Caco-2 (cell line): ENCODE data around the gene COL26A1. TPM values are rescaled to one million over a fixed set of nuclear protein-coding genes. Genes with fewer than 3 reads are reported as not detected.

Experiments
- BruUV-seq: library from RNA; stranded (reverse); fragments of 400-500 nt; replicated peaks from 2 replicates; lab custom pipeline; 2021; lab: Mats Ljungman, UMichigan
- CTCF ChIA-PET: fragments of 300-600 bp; sonication (Branson Sonifier 250); formaldehyde crosslinking; loops from one replicate; lab custom pipeline; 2022; ENCODE audit warnings: antibody characterized with exemption; lab: Charles Lee
- POLR2A ChIA-PET: fragments of 300-600 bp; sonication (Branson Sonifier 250); formaldehyde crosslinking; loops from one replicate; lab custom pipeline; 2022; ENCODE audit warnings: antibody characterized with exemption; lab: Charles Lee
- DNase-seq, 2 experiments: peaks; one replicate each; pipeline versions ENCODE4 v3.0.0 to v3.0.0-alpha.2; 2020 to 2022
- H3K27me3 ChIP-seq: replicated peaks from 2 replicates; pipeline ENCODE4 v1.6.0; 2011; ENCODE audit warnings: low read length; ENCODE audit not compliant: control insufficient read depth, insufficient read depth
- H3K36me3 ChIP-seq: 2 replicates; pipeline ENCODE4 v1.5.1; 2011; ENCODE audit warnings: low read length; ENCODE audit not compliant: control insufficient read depth, insufficient read depth
- H3K4me1 ChIP-seq: fragments of 250-450 bp; sonication (Bioruptor Pico); 2 replicates; pipeline ENCODE4 v1.5.1; 2020; ENCODE audit warnings: mild to moderate bottlenecking
- H3K4me3 ChIP-seq: 2 replicates; pipeline ENCODE4 v1.5.1; 2011; ENCODE audit warnings: low read depth, mild to moderate bottlenecking, control low read depth, low read length
- H3K9me3 ChIP-seq: fragments of 250-450 bp; sonication (Bioruptor Pico); 2 replicates; pipeline ENCODE4 v1.5.1; 2020; ENCODE audit warnings: mild to moderate bottlenecking, moderate library complexity
- H3K27ac Mint-ChIP-seq: one replicate; pipeline ENCODE4 v1.8.0; 2022; ENCODE audit warnings: mixed read lengths; ENCODE audit not compliant: unreplicated experiment
- H3K27me3 Mint-ChIP-seq: one replicate; pipeline ENCODE4 v1.8.0; 2022; ENCODE audit warnings: mixed read lengths; ENCODE audit not compliant: insufficient read depth, unreplicated experiment
- H3K36me3 Mint-ChIP-seq: one replicate; pipeline ENCODE4 v1.8.0; 2022; ENCODE audit warnings: mild to moderate bottlenecking, mixed read lengths; ENCODE audit not compliant: insufficient read depth, unreplicated experiment
- H3K4me1 Mint-ChIP-seq: one replicate; pipeline ENCODE4 v1.8.0; 2022; ENCODE audit warnings: low read depth, mixed read lengths; ENCODE audit not compliant: unreplicated experiment
- H3K4me3 Mint-ChIP-seq: one replicate; pipeline ENCODE4 v1.8.0; 2022; ENCODE audit warnings: mild to moderate bottlenecking, moderate library complexity, mixed read lengths; ENCODE audit not compliant: unreplicated experiment
- H3K9me3 Mint-ChIP-seq: one replicate; pipeline ENCODE4 v1.8.0; 2022; ENCODE audit warnings: mixed read lengths; ENCODE audit not compliant: unreplicated experiment
- CTCF ChIP-seq, 2 experiments: fragments of 200-600 bp in 1 of 2; IDR thresholded peaks; 1 replicate in 1 of 2; 2 replicates in 1 of 2; pipeline versions ENCODE4 v1.5.1 to v1.8.0; 2011 to 2022; ENCODE audit warnings: antibody characterized with exemption in 1 of 2, control low read depth in 1 of 2, inconsistent platforms in 1 of 2, low read depth in 1 of 2, low read length in 1 of 2, mild to moderate bottlenecking in 1 of 2, moderate library complexity in 1 of 2; ENCODE audit not compliant: insufficient read depth in 1 of 2, severe bottlenecking in 1 of 2, unreplicated experiment in 1 of 2
- intact Hi-C: fragments of 100-400 bp; cut with micrococcal nuclease; formaldehyde crosslinking; loops from one replicate; pipeline ENCODE4 v1.10.0; 2022; ENCODE audit not compliant: unreplicated experiment
- total RNA-seq: library from RNA; stranded (reverse); gene quantifications from 2 replicates; pipeline ENCODE4 v1.2.3, GENCODE V29; 2022

Gene COL26A1
- total RNA-seq, 1 experiment from 2014 or later = 23.3 TPM

GRCh38 chr7:101382937-101383336, 20.3 kb downstream of the COL26A1 start:
- H3K36me3 Mint-ChIP-seq = peaks cover 23% of the 10 kb centered on the region
- no peak overlapping the region for H3K27ac Mint-ChIP-seq
- intact Hi-C loops = no loop called here
- Histone ChIP-seq H3K27me3 (no peaks in the 10 kb centered on the region), H3K36me3 (no peaks in the 10 kb centered on the region), H3K4me1 (peaks cover 21% of the 10 kb centered on the region), H3K4me3 (no peak overlapping the region), H3K9me3 (0 out of 2 replicates have a peak, but pooled peaks cover 4% of the 10 kb centered on the region)
- TF ChIP-seq CTCF (IDR thresholded peaks at IDR 0.05; ENCODE audit: insufficient read depth in 1 of 2, low read depth in 1 of 2, low read length in 1 of 2, severe bottlenecking in 1 of 2, unreplicated experiment in 1 of 2) = no peak
- peaks cover 10% of the 10 kb centered on the region for H3K9me3 Mint-ChIP-seq
- ChIA-PET POLR2A (no interaction called here), CTCF (interaction anchor here (0.8 kb wide), 1 partner anchor 9 kb away, joined by 9 read pairs; no protein-coding TSS in a partner anchor)
- peaks cover 16% of the 10 kb centered on the region for H3K4me1 Mint-ChIP-seq
- no peaks in the 10 kb centered on the region for H3K27me3 Mint-ChIP-seq
- no peak overlapping the region for H3K4me3 Mint-ChIP-seq
- BruUV-seq = no TSS peak
- DNase-seq = no peak

- no TSS peak for BruUV-seq
- H3K36me3 ChIP-seq = no peaks in the 10 kb centered on the region
- H3K4me3 Mint-ChIP-seq = no peak overlapping the region
- H3K9me3 Mint-ChIP-seq = peaks cover 5% of the 10 kb centered on the region
- H3K4me1 ChIP-seq = peaks cover 15% of the 10 kb centered on the region
- CTCF ChIA-PET = interaction anchor here (0.6 kb wide), 1 partner anchor 17 kb away, joined by 3 read pairs; no protein-coding TSS in a partner anchor
- no peak overlapping the region for H3K4me3 ChIP-seq
- 0 out of 2 replicates have a peak, but pooled peaks cover 3% of the 10 kb centered on the region for H3K9me3 ChIP-seq
- POLR2A ChIA-PET = interaction anchor here (0.6 kb wide), 1 partner anchor 78 kb away, joined by 6 read pairs; no protein-coding TSS in a partner anchor
- no peak for DNase-seq
- intact Hi-C loops = no loop called here
- TF ChIP-seq CTCF (IDR thresholded peaks at IDR 0.05; ENCODE audit: insufficient read depth in 1 of 2, low read depth in 1 of 2, low read length in 1 of 2, severe bottlenecking in 1 of 2, unreplicated experiment in 1 of 2) = no peak
- peaks cover 8% of the 10 kb centered on the region for H3K36me3 Mint-ChIP-seq
- H3K27me3 ChIP-seq = no peaks in the 10 kb centered on the region
- no peak overlapping the region for H3K27ac Mint-ChIP-seq
- H3K27me3 Mint-ChIP-seq = no peaks in the 10 kb centered on the region
- H3K4me1 Mint-ChIP-seq = no peaks in the 10 kb centered on the region
Measured at GRCh38 chr7:101386177-101386557, 23.5 kb downstream of the COL26A1 start.

- no peak for TF ChIP-seq CTCF (IDR thresholded peaks at IDR 0.05; ENCODE audit: insufficient read depth in 1 of 2, low read depth in 1 of 2, low read length in 1 of 2, severe bottlenecking in 1 of 2, unreplicated experiment in 1 of 2)
- intact Hi-C loops = no loop called here
- Histone ChIP-seq H3K36me3 (no peaks in the 10 kb centered on the region), H3K9me3 (no peaks in the 10 kb centered on the region), H3K4me1 (peaks cover 19% of the 10 kb centered on the region), H3K27me3 (no peaks in the 10 kb centered on the region), H3K4me3 (no peak overlapping the region)
- no TSS peak for BruUV-seq
- POLR2A ChIA-PET = interaction anchor here (0.6 kb wide), 2 partner anchors 24 to 79 kb away, joined by 3 to 6 read pairs; partner anchors contain the start of gene COL26A1
- no peak overlapping the region for H3K4me3 Mint-ChIP-seq
- no peak overlapping the region for H3K27ac Mint-ChIP-seq
- peaks cover under 1% of the 10 kb centered on the region for H3K9me3 Mint-ChIP-seq
- DNase-seq = no peak
- no peaks in the 10 kb centered on the region for H3K27me3 Mint-ChIP-seq
- H3K4me1 Mint-ChIP-seq = peaks cover 2% of the 10 kb centered on the region
- CTCF ChIA-PET = interaction anchor here (0.6 kb wide), 2 partner anchors 16 to 23 kb away, joined by 3 to 4 read pairs; no protein-coding TSS in a partner anchor
- peaks cover 8% of the 10 kb centered on the region for H3K36me3 Mint-ChIP-seq
Measured at GRCh38 chr7:101386558-101387231, 24.0 kb downstream of the COL26A1 start.
